Trophoblast cell (in vitro differentiated cells and primary cell): ENCODE results near the gene PBX3.

Experiments used
- DNase-seq, 2 donors: peaks; one replicate each; pipeline ENCODE4 v3.0.0-alpha.2; 2016
- H2AFZ ChIP-seq: 2 replicates; pipeline ENCODE4 v1.6.1; 2013; ENCODE audit warnings: low read length, moderate library complexity, mild to moderate bottlenecking; ENCODE audit not compliant: insufficient read depth, poor library complexity
- H2AK5ac ChIP-seq: 2 replicates; pipeline ENCODE4 v1.6.1; 2013; ENCODE audit warnings: mild to moderate bottlenecking, low read length
- H2BK120ac ChIP-seq: 2 replicates; pipeline ENCODE4 v1.6.1; 2013; ENCODE audit warnings: low read length, mild to moderate bottlenecking, moderate library complexity; ENCODE audit not compliant: insufficient read depth, poor library complexity
- H2BK12ac ChIP-seq: 2 replicates; pipeline ENCODE4 v1.6.1; 2013; ENCODE audit warnings: mild to moderate bottlenecking, low read length, moderate library complexity
- H2BK5ac ChIP-seq: 2 replicates; pipeline ENCODE4 v1.6.1; 2013; ENCODE audit warnings: low read length, low read depth, moderate library complexity, mild to moderate bottlenecking; ENCODE audit not compliant: poor library complexity
- H3K14ac ChIP-seq: 2 replicates; pipeline ENCODE4 v1.6.1; 2013; ENCODE audit warnings: mild to moderate bottlenecking, low read length
- H3K18ac ChIP-seq: 2 replicates; pipeline ENCODE4 v1.6.1; 2013; ENCODE audit warnings: mild to moderate bottlenecking, low read length
- H3K23ac ChIP-seq: 2 replicates; pipeline ENCODE4 v1.6.1; 2013; ENCODE audit warnings: low read length
- H3K27ac ChIP-seq: 2 replicates; pipeline ENCODE4 v1.5.1; 2013; ENCODE audit warnings: low read depth, mild to moderate bottlenecking, inconsistent platforms, low read length, moderate library complexity
- H3K27me3 ChIP-seq: 2 replicates; pipeline ENCODE4 v1.6.1; 2013; ENCODE audit warnings: inconsistent platforms, mild to moderate bottlenecking, low read length, moderate library complexity; ENCODE audit not compliant: insufficient read depth
- H3K36me3 ChIP-seq, 2 experiments: 1 replicate in 1 of 2; 2 replicates in 1 of 2; pipeline ENCODE4 v1.6.1; 2013; ENCODE audit warnings: low read length in 2 of 2, mild to moderate bottlenecking in 2 of 2, moderate library complexity in 1 of 2; ENCODE audit not compliant: insufficient read depth in 2 of 2, control insufficient read depth in 1 of 2
- H3K4ac ChIP-seq: 2 replicates; pipeline ENCODE4 v1.6.1; 2013; ENCODE audit warnings: low read depth, mild to moderate bottlenecking, low read length, moderate library complexity
- H3K4me1 ChIP-seq, 2 experiments: 1 replicate in 1 of 2; 2 replicates in 1 of 2; pipeline ENCODE4 v1.6.1; 2013; ENCODE audit warnings: low read length in 2 of 2, mild to moderate bottlenecking in 2 of 2, moderate library complexity in 1 of 2; ENCODE audit not compliant: insufficient read depth in 2 of 2, control insufficient read depth in 1 of 2
- H3K4me2 ChIP-seq: 2 replicates; pipeline ENCODE4 v1.6.1; 2013; ENCODE audit warnings: inconsistent platforms, mild to moderate bottlenecking, low read length, moderate library complexity
- H3K4me3 ChIP-seq: 2 replicates; pipeline ENCODE4 v1.5.1; 2013; ENCODE audit warnings: mild to moderate bottlenecking, low read depth, low read length, inconsistent platforms
- H3K79me1 ChIP-seq: one replicate; pipeline ENCODE4 v1.6.1; 2013; ENCODE audit warnings: low read length
- H3K79me2 ChIP-seq: 2 replicates; pipeline ENCODE4 v1.6.1; 2013; ENCODE audit warnings: low read length, mild to moderate bottlenecking; ENCODE audit not compliant: control insufficient read depth, insufficient read depth, poor library complexity
- H3K9ac ChIP-seq: 2 replicates; pipeline ENCODE4 v1.6.1; 2013; ENCODE audit warnings: mild to moderate bottlenecking, low read length
- H3K9me3 ChIP-seq: 2 replicates; pipeline ENCODE4 v1.6.1; 2013; ENCODE audit warnings: low read depth, mild to moderate bottlenecking, control low read depth, inconsistent platforms, low read length; ENCODE audit not compliant: insufficient read depth
- H4K12ac ChIP-seq: 2 replicates; pipeline ENCODE4 v1.6.1; 2013; ENCODE audit warnings: low read depth, mild to moderate bottlenecking, low read length, moderate library complexity
- H4K8ac ChIP-seq: 2 replicates; pipeline ENCODE4 v1.6.1; 2013; ENCODE audit warnings: low read depth, mild to moderate bottlenecking, low read length, moderate library complexity
- H4K91ac ChIP-seq: one replicate; pipeline ENCODE4 v1.6.1; 2013; ENCODE audit warnings: low read depth, mild to moderate bottlenecking, low read length, moderate library complexity
- WGBS: extraction: QIAGEN DNeasy Blood & Tissue Kit; methylation state at CpG from one replicate; pipeline ENCODE4 v1.1.7; 2013; ENCODE audit warnings: missing lambda C conversion rate; ENCODE audit not compliant: insufficient read length, insufficient coverage; ENCODE audit errors: extremely low coverage; 5-methylcytosine and 5-hydroxymethylcytosine counted together

The PBX3 gene

GRCh38 chr9:125742657-125743056 is 4.5 kb upstream of the PBX3 start:
- Histone ChIP-seq H3K79me2 (peaks cover 3% of the 10 kb centered on the region), H3K4me3 (no peak overlapping the region), H3K9me3 (no peaks in the 10 kb centered on the region), H3K14ac (no peak overlapping the region), H3K18ac (no peak overlapping the region), H3K9ac (no peak overlapping the region), H2AFZ (no peak overlapping the region), H3K27ac (no peak overlapping the region), H3K4me2 (no peak overlapping the region), H3K79me1 (peaks cover 6% of the 10 kb centered on the region), H4K91ac (no peak overlapping the region), H2BK120ac (no peak overlapping the region), H3K4ac (no peak overlapping the region), H3K27me3 (no peaks in the 10 kb centered on the region), H4K12ac (no peak overlapping the region), H3K23ac (no peak overlapping the region), H3K36me3 (no peaks in the 10 kb centered on the region), H2BK12ac (no peak overlapping the region), H3K4me1 (peaks cover 0 to 4% of the 10 kb centered on the region in 2 experiments), H4K8ac (no peak overlapping the region), H2BK5ac (no peak overlapping the region), H2AK5ac (no peak overlapping the region)
- no CpG with 5 or more reads among the region's 3 CpGs for WGBS
- DNase-seq, result no peak

GRCh38 chr9:125743682-125744428 is 3.3 kb upstream of the PBX3 start:
- Histone ChIP-seq H3K4ac (no peak overlapping the region), H3K79me1 (peaks cover 15% of the 10 kb centered on the region), H4K12ac (no peak overlapping the region), H3K27me3 (no peaks in the 10 kb centered on the region), H4K91ac (no peak overlapping the region), H2BK12ac (no peak overlapping the region), H3K14ac (no peak overlapping the region), H3K9ac (no peak overlapping the region), H3K18ac (no peak overlapping the region), H3K23ac (no peak overlapping the region), H2BK120ac (no peak overlapping the region), H3K36me3 (no peaks in the 10 kb centered on the region), H2BK5ac (no peak overlapping the region), H2AFZ (no peak overlapping the region), H3K79me2 (peaks cover 8% of the 10 kb centered on the region), H3K9me3 (no peaks in the 10 kb centered on the region), H3K4me2 (no peak overlapping the region), H2AK5ac (no peak overlapping the region), H4K8ac (no peak overlapping the region), H3K4me1 (peaks cover 2 to 4% of the 10 kb centered on the region in 2 experiments), H3K4me3 (no peak overlapping the region), H3K27ac (no peak overlapping the region)
- no peak for DNase-seq
- no CpG with 5 or more reads among the region's 5 CpGs for WGBS

- no peak overlapping the region for H2AK5ac ChIP-seq
These were observed 2.6 kb upstream of the PBX3 start for GRCh38 chr9:125744616-125745015.

GRCh38 chr9:125745018-125745417 is 2.2 kb upstream of the PBX3 start:
- Histone ChIP-seq H3K9me3 (no peaks in the 10 kb centered on the region), H3K36me3 (no peaks in the 10 kb centered on the region), H3K4me2 (no peak overlapping the region), H2BK120ac (no peak overlapping the region), H2BK12ac (no peak overlapping the region), H4K91ac (no peak overlapping the region), H3K79me2 (peaks cover 8% of the 10 kb centered on the region), H2AK5ac (no peak overlapping the region), H3K23ac (no peak overlapping the region), H3K4me3 (no peak overlapping the region), H3K27ac (no peak overlapping the region), H2AFZ (no peak overlapping the region), H4K12ac (no peak overlapping the region), H3K27me3 (no peaks in the 10 kb centered on the region), H3K18ac (no peak overlapping the region), H3K9ac (no peak overlapping the region), H3K79me1 (peaks cover 15% of the 10 kb centered on the region), H3K14ac (no peak overlapping the region), H2BK5ac (no peak overlapping the region), H3K4ac (no peak overlapping the region), H3K4me1 (peaks cover 3 to 4% of the 10 kb centered on the region in 2 experiments), H4K8ac (no peak overlapping the region)
- DNase-seq, result no peak
- no CpG with 5 or more reads among the region's 1 CpG for WGBS

More at GRCh38 chr9:125744616-125745015, 2.6 kb upstream of the PBX3 start:
- Histone ChIP-seq H4K8ac (no peak overlapping the region), H3K27ac (no peak overlapping the region), H3K23ac (no peak overlapping the region), H3K4me2 (no peak overlapping the region), H3K79me1 (peaks cover 15% of the 10 kb centered on the region), H4K91ac (no peak overlapping the region), H3K36me3 (no peaks in the 10 kb centered on the region), H3K9ac (no peak overlapping the region), H3K18ac (no peak overlapping the region), H3K4ac (no peak overlapping the region), H3K4me1 (peaks cover 3 to 4% of the 10 kb centered on the region in 2 experiments), H3K27me3 (no peaks in the 10 kb centered on the region), H3K9me3 (no peaks in the 10 kb centered on the region), H2BK120ac (no peak overlapping the region), H2BK5ac (no peak overlapping the region), H2BK12ac (no peak overlapping the region), H2AFZ (no peak overlapping the region), H4K12ac (no peak overlapping the region), H3K4me3 (no peak overlapping the region), H3K14ac (no peak overlapping the region), H3K79me2 (peaks cover 8% of the 10 kb centered on the region)
- no CpG with 5 or more reads among the region's 5 CpGs for WGBS
- DNase-seq, result peak in 1 of 2 donors; percentile 10
